Smooth muscle cell of trachea (primary cell): ENCODE measurements around the gene SPOPL. TPM values are rescaled to one million over a fixed set of nuclear protein-coding genes. Genes with fewer than 3 reads are reported as not detected.

ENCODE experiments used
- total RNA-seq: library from RNA; depleted of rRNA; stranded (reverse); fragments of >200 nt; gene quantifications from 2 replicates; pipeline ENCODE4 v1.2.1, GENCODE V29; 2014

The SPOPL gene
- total RNA-seq = 8.6 and 14.7 TPM in 2 replicates

GRCh38 chr2:138501425-138502254, at the start of gene SPOPL:
TSS of gene SPOPL (plus strand) at chr2:138501770. CDS start at chr2:138550217, 48,447 bp downstream.

